A549 (cell line): ENCODE measurements around the gene DPH5. TPM values are rescaled to one million over a fixed set of nuclear protein-coding genes. Genes with fewer than 3 reads are reported as not detected.
A peak's percentile ranks its signal among the peaks of the same experiment; 100 is the strongest.

Source experiments
- ATAC-seq, 2 experiments: fragments of 200-7000 bp in 1 of 2; fragments of >200 bp in 1 of 2; cut with Nextera tagmentation in 1 of 2; cut with Tn5 transposase in 1 of 2; 3 replicates each; pipeline versions ENCODE4 v1.8.0 to v1.9.1; 2018 to 2020; ENCODE audit warnings: mild to moderate bottlenecking in 1 of 2, moderate library complexity in 1 of 2
- CTCF ChIA-PET: fragments of 300-600 bp; sonication (Branson Sonifier 250); formaldehyde crosslinking; extraction: SDS; loops from one replicate; lab custom pipeline; 2021; ENCODE audit warnings: antibody characterized with exemption, inconsistent platforms; lab: Yijun Ruan, JAX
- POLR2A ChIA-PET: fragments of 350-600 bp; formaldehyde crosslinking; extraction: SDS; loops from one replicate; lab custom pipeline; 2021; ENCODE audit warnings: antibody characterized with exemption, inconsistent platforms; lab: Yijun Ruan, JAX
- DNase-seq, 2 experiments: peaks; one replicate each; pipeline versions ENCODE4 v3.0.0 to v3.0.0-alpha.2; 2011 to 2016; ENCODE audit warnings: low read depth in 1 of 2, low spot score in 1 of 2
- FAIRE-seq: peaks from 2 replicates; lab custom pipeline; 2011; peaks lifted over from hg19 to GRCh38; lab: Jason Lieb, UNC
- H3K27ac ChIP-seq, 2 experiments: fragments of >200 bp; sonication (Bioruptor Twin); formaldehyde crosslinking; 3 replicates each; pipeline ENCODE4 v1.5.1; 2016 to 2017
- H3K4me1 ChIP-seq: fragments of >200 bp; sonication (Bioruptor Twin); formaldehyde crosslinking; 3 replicates; pipeline ENCODE4 v1.6.1; 2016
- H3K4me2 ChIP-seq: fragments of >200 bp; sonication (Bioruptor Twin); formaldehyde crosslinking; 3 replicates; pipeline ENCODE4 v1.6.1; 2016
- H3K4me3 ChIP-seq: fragments of >200 bp; sonication (Bioruptor Twin); formaldehyde crosslinking; 3 replicates; pipeline ENCODE4 v1.5.1; 2016
- H3K9me3 ChIP-seq: fragments of >200 bp; sonication (Bioruptor Twin); formaldehyde crosslinking; 3 replicates; pipeline ENCODE4 v1.6.1; 2016
- BHLHE40 ChIP-seq: IDR thresholded peaks from 2 replicates; pipeline ENCODE4 v1.6.1; 2012; ENCODE audit warnings: low read depth, low read length, inconsistent platforms
- CEBPB ChIP-seq, 2 experiments: fragments of >200 bp in 1 of 2; sonication (Bioruptor Twin) in 1 of 2; formaldehyde crosslinking in 1 of 2; IDR thresholded peaks; 2 replicates each; pipeline ENCODE4 v1.6.1; 2012 to 2016
- EHMT2 ChIP-seq: fragments of 200-600 bp; sonication (generic); IDR thresholded peaks from 2 replicates; pipeline ENCODE4 v1.6.1; 2016; ENCODE audit warnings: antibody characterized with exemption, low read depth, mild to moderate bottlenecking, moderate library complexity
- FOXS1 ChIP-seq: fragments of 250-450 bp; sonication (Bioruptor Pico); IDR thresholded peaks from 2 replicates; pipeline ENCODE4 v1.5.0; 2020; ENCODE audit warnings: mild to moderate bottlenecking, moderate library complexity
- HDAC2 ChIP-seq: fragments of 200-600 bp; sonication (generic); IDR thresholded peaks from 2 replicates; pipeline ENCODE4 v1.6.1; 2016
- HOXB13 ChIP-seq: fragments of 250-450 bp; sonication (Bioruptor Pico); IDR thresholded peaks from 2 replicates; pipeline ENCODE4 v1.5.0; 2020; ENCODE audit warnings: low read depth, mild to moderate bottlenecking, moderate library complexity
- JUN ChIP-seq, 2 experiments: fragments of >200 bp; sonication (Bioruptor Twin); formaldehyde crosslinking; IDR thresholded peaks; 2 replicates in 1 of 2; 3 replicates in 1 of 2; pipeline ENCODE4 v1.6.1; 2016 to 2017
- KDM1A ChIP-seq: fragments of 200-600 bp; sonication (generic); IDR thresholded peaks from 2 replicates; pipeline ENCODE4 v1.6.1; 2016; ENCODE audit warnings: low read depth, mild to moderate bottlenecking
- MAFK ChIP-seq: fragments of 450-650 bp; IDR thresholded peaks from 2 replicates; pipeline ENCODE4 v1.6.1; 2014; ENCODE audit not compliant: partially characterized antibody
- MYC ChIP-seq: IDR thresholded peaks from 2 replicates; pipeline ENCODE4 v1.6.1; 2012; ENCODE audit warnings: mild to moderate bottlenecking, inconsistent platforms, low read length, improper control_type of control experiment, borderline replicate concordance
- NR3C1 ChIP-seq: fragments of >200 bp; sonication (Bioruptor Twin); formaldehyde crosslinking; IDR thresholded peaks from 3 replicates; pipeline ENCODE4 v1.6.1; 2017
- PHF8 ChIP-seq: fragments of 200-600 bp; sonication (generic); IDR thresholded peaks from 2 replicates; pipeline ENCODE4 v1.6.1; 2016; ENCODE audit warnings: low read depth, mild to moderate bottlenecking, antibody characterized with exemption, moderate library complexity, borderline replicate concordance
- POLR2AphosphoS2 ChIP-seq: conservative IDR thresholded peaks from 2 replicates; pipeline ENCODE4 v1.6.1; 2012; ENCODE audit warnings: low read length, improper control_type of control experiment, inconsistent platforms
- RAD21 ChIP-seq, 2 experiments: fragments of >200 bp in 1 of 2; sonication (Bioruptor Twin) in 1 of 2; formaldehyde crosslinking in 1 of 2; IDR thresholded peaks in 1 of 2; conservative IDR thresholded peaks in 1 of 2; 2 replicates in 1 of 2; 3 replicates in 1 of 2; pipeline ENCODE4 v1.6.1; 2012 to 2018; ENCODE audit warnings: inconsistent platforms in 1 of 2
- RNF2 ChIP-seq: fragments of 200-600 bp; sonication (generic); IDR thresholded peaks from 2 replicates; pipeline ENCODE4 v1.6.1; 2016; ENCODE audit warnings: low read depth, mild to moderate bottlenecking, antibody characterized with exemption, moderate library complexity, borderline replicate concordance
- SMC3 ChIP-seq: fragments of >200 bp; sonication (Bioruptor Twin); formaldehyde crosslinking; IDR thresholded peaks from 3 replicates; pipeline ENCODE4 v1.6.1; 2018; ENCODE audit warnings: inconsistent platforms
- ZC3H11A ChIP-seq: fragments of 450-650 bp; IDR thresholded peaks from 2 replicates; pipeline ENCODE4 v1.6.1; 2014; ENCODE audit warnings: antibody characterized with exemption, mild to moderate bottlenecking
- ZFP36 ChIP-seq: fragments of 450-650 bp; IDR thresholded peaks from 2 replicates; pipeline ENCODE4 v1.6.1; 2014; ENCODE audit warnings: borderline replicate concordance; ENCODE audit not compliant: partially characterized antibody
- ZNF302 ChIP-seq: fragments of 250-450 bp; sonication (Bioruptor Pico); IDR thresholded peaks from 2 replicates; pipeline ENCODE4 v1.9.0; 2021; ENCODE audit warnings: inconsistent platforms, mild to moderate bottlenecking, moderate library complexity
- ZSCAN20 ChIP-seq: fragments of 250-450 bp; sonication (Bioruptor Pico); IDR thresholded peaks from 2 replicates; pipeline ENCODE4 v1.8.0; 2022; ENCODE audit warnings: mild to moderate bottlenecking, moderate library complexity
- WGBS: methylation state at CpG from one replicate; pipeline ENCODE4 v1.1.6; 2017; ENCODE audit errors: missing lambda C conversion rate; 5-methylcytosine and 5-hydroxymethylcytosine counted together
- polyA plus RNA-seq, 4 experiments: library from polyadenylated mRNA; depleted of rRNA in 3 of 4; stranded (reverse); fragments of >200 nt; fragmentation: RNase III in 1 of 4; extraction: RNeasy Plus Mini Kit Qiagen cat#74134 plus additional on column Dnase treatment in 1 of 4; gene quantifications; 2 replicates in 3 of 4; 3 replicates in 1 of 4; pipeline ENCODE4 v1.2.3, GENCODE V29; 2011 to 2017
- TF ChIP-seq, protein P1 (sequence below): IDR thresholded peaks from 2 replicates; pipeline ENCODE4 v1.6.1; 2012; ENCODE audit warnings: low read depth, borderline replicate concordance
- TF ChIP-seq, protein P2 (sequence below): fragments of 250-450 bp; sonication (Bioruptor Pico); IDR thresholded peaks from 2 replicates; pipeline ENCODE4 v1.5.0; 2021; ENCODE audit warnings: mild to moderate bottlenecking, moderate library complexity, borderline replicate concordance
- TF ChIP-seq, protein P3 (sequence below): IDR thresholded peaks from 2 replicates; pipeline ENCODE4 v1.6.1; 2012
- TF ChIP-seq, protein P4 (sequence below): fragments of >200 bp; sonication (Bioruptor Twin); formaldehyde crosslinking; IDR thresholded peaks from 2 replicates; pipeline ENCODE4 v1.6.1; 2016

Gene DPH5
- polyA plus RNA-seq, 2 of the 4 experiments (the other 2 are of a cell fraction) = 40.4 to 89.7 TPM

DNA sequence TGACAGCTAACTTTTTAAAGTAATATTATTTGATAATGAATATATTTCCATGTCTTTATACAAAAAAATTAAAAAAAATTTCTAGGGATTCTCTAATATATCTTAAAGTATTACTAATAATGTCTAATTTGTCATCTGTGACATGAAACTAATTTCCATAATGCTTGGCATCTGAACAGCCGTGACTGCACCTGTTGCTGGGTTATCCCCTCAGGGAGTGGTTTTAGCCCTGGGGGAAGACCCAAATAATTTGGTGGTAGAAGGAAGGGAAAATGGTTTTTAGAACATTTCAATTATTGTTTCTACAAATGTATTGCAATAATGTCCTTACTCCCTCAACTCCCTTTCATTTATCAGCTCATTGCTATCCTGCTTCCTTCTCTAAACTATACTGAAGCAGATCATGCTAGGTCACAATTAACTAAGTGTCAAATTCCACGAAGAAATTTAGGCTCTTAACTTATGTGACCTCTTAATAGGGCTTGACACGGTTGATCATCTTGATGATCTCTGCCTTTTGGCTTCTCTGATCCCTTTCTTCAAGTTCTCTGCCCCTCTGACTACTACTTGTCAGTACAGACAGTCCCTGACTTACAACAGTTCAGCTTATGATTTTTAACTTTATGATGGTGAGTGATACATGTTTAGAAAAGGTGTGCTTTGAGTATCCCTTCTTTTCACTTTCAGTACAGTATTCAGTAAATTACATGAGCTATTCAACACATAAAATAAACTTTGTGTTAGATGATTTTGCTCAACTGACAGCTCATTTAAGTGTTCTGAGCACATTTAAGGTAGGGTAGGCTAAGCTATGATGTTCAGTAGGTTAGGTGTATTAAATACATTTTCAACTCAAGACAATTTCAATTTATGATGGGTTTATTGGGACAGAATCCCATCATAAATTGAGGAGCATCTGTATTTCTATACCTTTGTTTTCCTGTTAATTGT lies 26.4 kb upstream of the DPH5 start:
- CTCF ChIA-PET = no interaction called here
- H3K27ac ChIP-seq = no peak overlapping the region
- no peak overlapping the region for H3K4me3 ChIP-seq
- DNase-seq (no peak), ATAC-seq (no peak), FAIRE-seq (no peak)
- no peak overlapping the region for H3K4me2 ChIP-seq
- POLR2A ChIA-PET = no interaction called here
- TF ChIP-seq, protein P1, sequence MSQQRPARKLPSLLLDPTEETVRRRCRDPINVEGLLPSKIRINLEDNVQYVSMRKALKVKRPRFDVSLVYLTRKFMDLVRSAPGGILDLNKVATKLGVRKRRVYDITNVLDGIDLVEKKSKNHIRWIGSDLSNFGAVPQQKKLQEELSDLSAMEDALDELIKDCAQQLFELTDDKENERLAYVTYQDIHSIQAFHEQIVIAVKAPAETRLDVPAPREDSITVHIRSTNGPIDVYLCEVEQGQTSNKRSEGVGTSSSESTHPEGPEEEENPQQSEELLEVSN = no peak
- no peak for TF ChIP-seq SMC3
- TF ChIP-seq CEBPB (IDR thresholded peaks at IDR 0.05) = no peak
- TF ChIP-seq RNF2 = no peak
- no peak for TF ChIP-seq ZFP36
- TF ChIP-seq, protein P2, sequence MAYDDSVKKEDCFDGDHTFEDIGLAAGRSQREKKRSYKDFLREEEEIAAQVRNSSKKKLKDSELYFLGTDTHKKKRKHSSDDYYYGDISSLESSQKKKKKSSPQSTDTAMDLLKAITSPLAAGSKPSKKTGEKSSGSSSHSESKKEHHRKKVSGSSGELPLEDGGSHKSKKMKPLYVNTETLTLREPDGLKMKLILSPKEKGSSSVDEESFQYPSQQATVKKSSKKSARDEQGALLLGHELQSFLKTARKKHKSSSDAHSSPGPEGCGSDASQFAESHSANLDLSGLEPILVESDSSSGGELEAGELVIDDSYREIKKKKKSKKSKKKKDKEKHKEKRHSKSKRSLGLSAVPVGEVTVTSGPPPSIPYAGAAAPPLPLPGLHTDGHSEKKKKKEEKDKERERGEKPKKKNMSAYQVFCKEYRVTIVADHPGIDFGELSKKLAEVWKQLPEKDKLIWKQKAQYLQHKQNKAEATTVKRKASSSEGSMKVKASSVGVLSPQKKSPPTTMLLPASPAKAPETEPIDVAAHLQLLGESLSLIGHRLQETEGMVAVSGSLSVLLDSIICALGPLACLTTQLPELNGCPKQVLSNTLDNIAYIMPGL = no peak
- TF ChIP-seq, protein P3, sequence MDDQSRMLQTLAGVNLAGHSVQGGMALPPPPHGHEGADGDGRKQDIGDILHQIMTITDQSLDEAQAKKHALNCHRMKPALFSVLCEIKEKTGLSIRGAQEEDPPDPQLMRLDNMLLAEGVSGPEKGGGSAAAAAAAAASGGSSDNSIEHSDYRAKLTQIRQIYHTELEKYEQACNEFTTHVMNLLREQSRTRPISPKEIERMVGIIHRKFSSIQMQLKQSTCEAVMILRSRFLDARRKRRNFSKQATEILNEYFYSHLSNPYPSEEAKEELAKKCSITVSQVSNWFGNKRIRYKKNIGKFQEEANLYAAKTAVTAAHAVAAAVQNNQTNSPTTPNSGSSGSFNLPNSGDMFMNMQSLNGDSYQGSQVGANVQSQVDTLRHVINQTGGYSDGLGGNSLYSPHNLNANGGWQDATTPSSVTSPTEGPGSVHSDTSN = no peak
- TF ChIP-seq HDAC2 = no peak
- no peak for TF ChIP-seq RAD21 (conservative IDR thresholded peaks at IDR 0.05 in 1 of 2, IDR thresholded peaks at IDR 0.05 in 1 of 2)
- TF ChIP-seq POLR2AphosphoS2 = no peak
- TF ChIP-seq BHLHE40 = no peak
- TF ChIP-seq MYC = no peak
- TF ChIP-seq, protein P4, sequence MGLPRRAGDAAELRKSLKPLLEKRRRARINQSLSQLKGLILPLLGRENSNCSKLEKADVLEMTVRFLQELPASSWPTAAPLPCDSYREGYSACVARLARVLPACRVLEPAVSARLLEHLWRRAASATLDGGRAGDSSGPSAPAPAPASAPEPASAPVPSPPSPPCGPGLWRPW = no peak
- no peak for TF ChIP-seq HOXB13 (CRISPR knock-in tag)
- TF ChIP-seq EHMT2 = no peak
- no peak for TF ChIP-seq FOXS1 (CRISPR knock-in tag)
- H3K9me3 ChIP-seq = no peaks in the 10 kb centered on the region
- WGBS = 65% methylated on average over 3 of the region's 3 CpGs
- no peaks in the 10 kb centered on the region for H3K4me1 ChIP-seq

DNA sequence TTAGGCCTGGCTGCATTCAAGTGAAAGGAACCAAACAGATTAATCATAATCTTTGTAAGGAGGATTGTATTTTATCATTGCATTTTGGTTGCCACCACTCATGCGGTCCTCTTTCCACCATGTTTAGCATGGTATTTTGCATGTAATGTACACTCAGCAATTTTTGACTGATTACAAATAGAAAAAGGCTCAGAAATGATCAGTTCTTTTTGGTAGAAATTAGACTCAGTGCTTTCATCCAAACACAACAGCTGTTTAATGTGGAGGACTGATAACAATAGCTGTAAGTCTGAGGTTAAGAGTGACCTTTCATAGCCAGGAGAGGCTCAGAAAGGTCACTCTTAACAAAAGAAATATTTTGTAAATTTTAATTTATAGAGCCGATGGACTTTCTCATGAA lies 25.3 kb upstream of the DPH5 start:
- TF ChIP-seq MAFK = peak; percentile 49
- no peak for TF ChIP-seq BHLHE40
- TF ChIP-seq, all 56 proteins: peak for 1
- ChIA-PET POLR2A (no interaction called here), CTCF (interaction anchor here (0.6 kb wide), 1 partner anchor 238 kb away, joined by 3 read pairs; no protein-coding TSS in a partner anchor)
- H3K4me3 ChIP-seq = no peak overlapping the region
- no peaks in the 10 kb centered on the region for H3K9me3 ChIP-seq
- no peaks in the 10 kb centered on the region for H3K4me1 ChIP-seq
- WGBS = 93% methylated on average over 2 of the region's 2 CpGs
- H3K27ac ChIP-seq = no peak overlapping the region
- FAIRE-seq (no peak), ATAC-seq (no peak), DNase-seq (no peak)
- no peak overlapping the region for H3K4me2 ChIP-seq

DNA sequence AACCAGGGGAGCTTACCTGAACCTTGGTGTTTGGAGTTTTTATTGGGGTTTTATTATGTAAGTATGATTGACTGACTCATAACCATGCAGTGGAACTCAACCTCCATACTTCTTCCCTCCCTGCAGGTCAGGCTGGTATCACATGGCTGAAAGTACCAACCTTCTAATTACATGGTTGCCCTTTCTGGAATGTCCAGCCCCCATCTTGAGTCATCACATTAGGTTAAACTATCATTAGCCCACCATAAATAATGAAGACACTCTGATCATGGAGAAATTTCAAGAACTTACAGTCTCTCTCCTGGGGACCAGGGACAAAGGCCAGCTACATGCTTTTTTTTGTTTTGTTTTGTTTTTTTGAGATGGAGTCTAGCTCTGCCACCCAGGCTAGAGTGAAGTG lies 19.2 kb upstream of the DPH5 start:
- ChIA-PET POLR2A (no interaction called here), CTCF (no interaction called here)
- DNase-seq (no peak), FAIRE-seq (no peak), ATAC-seq (no peak)
- H3K4me3 ChIP-seq = no peak overlapping the region
- H3K4me1 ChIP-seq = peaks cover 5% of the 10 kb centered on the region; the same call in 1 of the 3 replicates
- H3K4me2 ChIP-seq = no peak overlapping the region
- no peak for TF ChIP-seq JUN (IDR thresholded peaks at IDR 0.05)
- TF ChIP-seq PHF8 = no peak
- TF ChIP-seq SMC3 = no peak
- TF ChIP-seq KDM1A = no peak
- no peak for TF ChIP-seq NR3C1
- TF ChIP-seq ZNF302 (CRISPR knock-in tag) = no peak
- TF ChIP-seq ZSCAN20 (CRISPR knock-in tag) = no peak
- TF ChIP-seq HOXB13 (CRISPR knock-in tag) = no peak
- no peak for TF ChIP-seq ZC3H11A
- no peak for TF ChIP-seq CEBPB (IDR thresholded peaks at IDR 0.05)
- H3K27ac ChIP-seq = no peak overlapping the region
- H3K9me3 ChIP-seq = peaks cover 11% of the 10 kb centered on the region
